Temporal lobe (tissue), 2 donors: Measurements from ENCODE around the gene EPC2. TPM values are rescaled to one million over a fixed set of nuclear protein-coding genes. Genes with fewer than 3 reads are reported as not detected.

Experiments used
- small RNA-seq: library from RNA; depleted of rRNA; stranded (forward); fragments of <200 nt; gene quantifications from one replicate; pipeline ENCODE3, GENCODE V24; 2014; ENCODE audit warnings: low replicate concordance
- total RNA-seq: library from RNA; depleted of rRNA; stranded (reverse); fragments of >200 nt; gene quantifications from one replicate; pipeline ENCODE4 v1.2.3, GENCODE V29; 2014

EPC2 gene
- total RNA-seq, 1 donor from 2014 or later = 70.6 TPM

Small RNA genes lying within 50 kb of the gene (small RNA-seq; reads per million reads assigned to genes)
- 0.08 reads per million for gene RNU2-9P
- not detected for gene RPS29P8

Other genes with a start within 250 kb of the EPC2 start
- gene KIF5C, start 230.5 kb downstream of the EPC2 start, total RNA-seq = 366 TPM